Measurements from ENCODE around the gene CLEC4F. TPM values are rescaled to one million over a fixed set of nuclear protein-coding genes. Genes with fewer than 3 reads are reported as not detected.

CLEC4F gene
- total RNA-seq, 1 donor from 2014 or later, result 0.49 TPM

GRCh38 chr2:70779491-70779890, 40.9 kb downstream of the CLEC4F start:
- no peaks in the 10 kb centered on the region for H3K9me3 ChIP-seq
- no peak for DNase-seq (ENCODE audit: extremely low spot score in 2 of 2)
- intact Hi-C loops (cut with DNase I), result no loop called here
- H3K4me1 ChIP-seq, result no peaks in the 10 kb centered on the region
- no peaks in the 10 kb centered on the region for H3K27me3 ChIP-seq
- TF ChIP-seq CTCF (IDR thresholded peaks at IDR 0.05), result no peak
- TF ChIP-seq POLR2AphosphoS5 (IDR thresholded peaks at IDR 0.05; ENCODE audit: insufficient read depth in 1 of 2, low read depth in 1 of 2), result no peak
- no peak for TF ChIP-seq POLR2A (IDR thresholded peaks at IDR 0.05)
- no peak overlapping the region for H3K4me3 ChIP-seq
- H3K36me3 ChIP-seq, result no peaks in the 10 kb centered on the region
- H3K27ac ChIP-seq, result no peak overlapping the region

GRCh38 chr2:70778676-70779075, 41.7 kb downstream of the CLEC4F start:
- Histone ChIP-seq H3K4me3 (no peak overlapping the region), H3K27me3 (no peaks in the 10 kb centered on the region), H3K4me1 (no peaks in the 10 kb centered on the region), H3K27ac (no peak overlapping the region), H3K36me3 (no peaks in the 10 kb centered on the region), H3K9me3 (no peaks in the 10 kb centered on the region)
- DNase-seq (ENCODE audit: extremely low spot score in 2 of 2), result no peak
- TF ChIP-seq POLR2A (IDR thresholded peaks at IDR 0.05), result no peak
- TF ChIP-seq CTCF (IDR thresholded peaks at IDR 0.05), result no peak
- TF ChIP-seq POLR2AphosphoS5 (IDR thresholded peaks at IDR 0.05; ENCODE audit: insufficient read depth in 1 of 2, low read depth in 1 of 2), result no peak
- intact Hi-C loops (cut with DNase I), result no loop called here

- no peak for DNase-seq (ENCODE audit: extremely low spot score in 2 of 2)
- no peaks in the 10 kb centered on the region for H3K27me3 ChIP-seq
- no peak overlapping the region for H3K27ac ChIP-seq
- H3K4me3 ChIP-seq, result no peak overlapping the region
- H3K4me1 ChIP-seq, result no peaks in the 10 kb centered on the region
- H3K36me3 ChIP-seq, result no peaks in the 10 kb centered on the region
- intact Hi-C loops (cut with DNase I), result no loop called here
- TF ChIP-seq POLR2AphosphoS5 (IDR thresholded peaks at IDR 0.05; ENCODE audit: insufficient read depth in 1 of 2, low read depth in 1 of 2), result no peak
- no peak for TF ChIP-seq CTCF (IDR thresholded peaks at IDR 0.05)
- no peak for TF ChIP-seq POLR2A (IDR thresholded peaks at IDR 0.05)
- no peaks in the 10 kb centered on the region for H3K9me3 ChIP-seq
Measured at GRCh38 chr2:70777450-70777849, 42.9 kb downstream of the CLEC4F start.

- Histone ChIP-seq H3K9me3 (no peaks in the 10 kb centered on the region), H3K27me3 (no peaks in the 10 kb centered on the region), H3K4me1 (no peaks in the 10 kb centered on the region), H3K4me3 (no peak overlapping the region), H3K36me3 (no peaks in the 10 kb centered on the region), H3K27ac (no peak overlapping the region)
- intact Hi-C loops (cut with DNase I), result no loop called here
- no peak for DNase-seq (ENCODE audit: extremely low spot score in 2 of 2)
- no peak for TF ChIP-seq POLR2A (IDR thresholded peaks at IDR 0.05)
- no peak for TF ChIP-seq CTCF (IDR thresholded peaks at IDR 0.05)
- TF ChIP-seq POLR2AphosphoS5 (IDR thresholded peaks at IDR 0.05; ENCODE audit: insufficient read depth in 1 of 2, low read depth in 1 of 2), result no peak
Measured at GRCh38 chr2:70776266-70776665, 44.1 kb downstream of the CLEC4F start.

- intact Hi-C loops (cut with DNase I), result no loop called here
- no peaks in the 10 kb centered on the region for H3K9me3 ChIP-seq
- no peak for DNase-seq (ENCODE audit: extremely low spot score in 2 of 2)
- TF ChIP-seq POLR2AphosphoS5 (IDR thresholded peaks at IDR 0.05; ENCODE audit: insufficient read depth in 1 of 2, low read depth in 1 of 2) (no peak), POLR2A (IDR thresholded peaks at IDR 0.05) (no peak), CTCF (IDR thresholded peaks at IDR 0.05) (no peak)
- no peaks in the 10 kb centered on the region for H3K27me3 ChIP-seq
- no peaks in the 10 kb centered on the region for H3K4me1 ChIP-seq
- H3K27ac ChIP-seq, result no peak overlapping the region
- no peaks in the 10 kb centered on the region for H3K36me3 ChIP-seq
- no peak overlapping the region for H3K4me3 ChIP-seq
Measured at GRCh38 chr2:70775141-70775540, 45.3 kb downstream of the CLEC4F start.

Data from vagina (tissue), 2 donors.